ENCODE data around the gene GNAT2. TPM values are rescaled to one million over a fixed set of nuclear protein-coding genes. Genes with fewer than 3 reads are reported as not detected.

GNAT2 gene
- total and polyA plus RNA-seq, 2 experiments from 2014 or later: not detected

DNA sequence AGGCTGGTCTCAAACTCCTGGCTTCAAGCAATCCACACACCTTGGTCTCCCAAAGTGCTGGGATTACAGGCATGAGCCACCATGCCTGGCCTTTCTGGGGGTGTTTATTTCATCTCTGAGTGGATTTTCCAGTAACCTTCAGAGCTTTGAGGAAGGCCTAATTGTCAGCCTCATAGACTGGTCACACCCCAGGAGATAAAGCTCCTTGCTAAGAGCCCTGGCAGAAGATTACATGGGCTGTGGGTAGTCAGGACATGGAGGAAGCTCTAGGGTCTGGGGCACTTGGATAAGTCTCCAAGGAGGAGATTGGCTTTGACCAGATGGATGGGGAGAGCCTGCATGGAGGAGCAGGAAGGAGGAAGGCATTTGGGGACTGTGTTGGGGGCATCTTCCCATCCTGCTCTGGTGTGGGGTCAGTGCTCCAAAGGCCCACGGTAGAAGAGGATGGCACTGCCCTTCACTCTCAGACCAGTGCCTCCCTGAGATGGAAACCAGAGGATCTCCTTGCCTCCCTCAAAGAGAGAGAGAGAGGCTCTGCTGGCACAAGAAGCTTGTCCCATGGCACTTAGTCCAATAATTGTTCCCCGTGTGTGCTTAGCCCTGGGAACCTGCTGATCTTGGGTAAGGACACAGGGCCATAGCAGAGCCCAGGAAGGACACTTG lies 21.8 kb upstream of the GNAT2 start:
- Histone ChIP-seq H3K4me1 (ENCODE audit: low read depth) (peaks cover 2% of the 10 kb centered on the region), H3K36me3 (no peaks in the 10 kb centered on the region), H3K4me3 (no peak overlapping the region), H3K27ac (no peak overlapping the region), H3K9me3 (ENCODE audit: low read depth) (no peaks in the 10 kb centered on the region), H3K27me3 (peaks cover 7% of the 10 kb centered on the region)
- TF ChIP-seq, protein P1, sequence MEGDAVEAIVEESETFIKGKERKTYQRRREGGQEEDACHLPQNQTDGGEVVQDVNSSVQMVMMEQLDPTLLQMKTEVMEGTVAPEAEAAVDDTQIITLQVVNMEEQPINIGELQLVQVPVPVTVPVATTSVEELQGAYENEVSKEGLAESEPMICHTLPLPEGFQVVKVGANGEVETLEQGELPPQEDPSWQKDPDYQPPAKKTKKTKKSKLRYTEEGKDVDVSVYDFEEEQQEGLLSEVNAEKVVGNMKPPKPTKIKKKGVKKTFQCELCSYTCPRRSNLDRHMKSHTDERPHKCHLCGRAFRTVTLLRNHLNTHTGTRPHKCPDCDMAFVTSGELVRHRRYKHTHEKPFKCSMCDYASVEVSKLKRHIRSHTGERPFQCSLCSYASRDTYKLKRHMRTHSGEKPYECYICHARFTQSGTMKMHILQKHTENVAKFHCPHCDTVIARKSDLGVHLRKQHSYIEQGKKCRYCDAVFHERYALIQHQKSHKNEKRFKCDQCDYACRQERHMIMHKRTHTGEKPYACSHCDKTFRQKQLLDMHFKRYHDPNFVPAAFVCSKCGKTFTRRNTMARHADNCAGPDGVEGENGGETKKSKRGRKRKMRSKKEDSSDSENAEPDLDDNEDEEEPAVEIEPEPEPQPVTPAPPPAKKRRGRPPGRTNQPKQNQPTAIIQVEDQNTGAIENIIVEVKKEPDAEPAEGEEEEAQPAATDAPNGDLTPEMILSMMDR (IDR thresholded peaks at IDR 0.05; ENCODE audit: low read depth, low read length): no peak
- no peak for DNase-seq (ENCODE audit: low read depth in 1 of 2, low spot score in 1 of 2)

DNA sequence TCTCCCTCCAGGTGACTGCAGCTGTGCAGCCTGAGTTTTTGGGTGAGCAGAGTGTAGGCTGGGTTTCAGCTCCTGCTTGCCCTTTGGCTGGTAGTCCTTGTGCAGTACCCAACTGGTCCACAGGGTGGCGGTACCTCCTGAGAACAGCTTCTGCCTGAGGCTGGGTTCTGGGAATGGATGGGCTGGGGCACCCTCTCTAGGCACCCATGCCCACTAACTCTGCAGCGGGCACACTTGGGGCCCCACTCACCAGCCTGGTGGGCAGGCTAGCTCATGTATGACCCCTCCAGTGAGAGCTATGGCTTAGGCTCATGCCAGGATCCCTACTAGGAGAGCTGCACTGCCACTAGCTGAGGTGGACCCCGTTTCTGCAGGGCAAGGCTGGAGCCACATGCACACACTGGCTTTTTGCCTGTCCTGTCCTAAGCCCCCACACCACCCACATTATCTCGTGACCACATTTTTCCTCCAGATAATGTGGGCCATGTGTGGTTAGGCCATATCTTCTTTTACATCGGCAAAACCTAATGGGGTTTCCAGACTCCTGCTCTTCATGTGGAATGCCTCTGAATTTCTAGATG lies 21.0 kb upstream of the GNAT2 start:
- H3K9me3 ChIP-seq (ENCODE audit: low read depth): no peaks in the 10 kb centered on the region
- TF ChIP-seq, protein P1 (IDR thresholded peaks at IDR 0.05; ENCODE audit: low read depth, low read length): peak; percentile 93
- peaks cover 8% of the 10 kb centered on the region for H3K4me1 ChIP-seq (ENCODE audit: low read depth)
- no peaks in the 10 kb centered on the region for H3K36me3 ChIP-seq
- H3K27me3 ChIP-seq: peaks cover 7% of the 10 kb centered on the region
- no peak overlapping the region for H3K27ac ChIP-seq
- DNase-seq (ENCODE audit: low read depth in 1 of 2, low spot score in 1 of 2): peak; percentile 77 to 81
- no peak overlapping the region for H3K4me3 ChIP-seq

DNA sequence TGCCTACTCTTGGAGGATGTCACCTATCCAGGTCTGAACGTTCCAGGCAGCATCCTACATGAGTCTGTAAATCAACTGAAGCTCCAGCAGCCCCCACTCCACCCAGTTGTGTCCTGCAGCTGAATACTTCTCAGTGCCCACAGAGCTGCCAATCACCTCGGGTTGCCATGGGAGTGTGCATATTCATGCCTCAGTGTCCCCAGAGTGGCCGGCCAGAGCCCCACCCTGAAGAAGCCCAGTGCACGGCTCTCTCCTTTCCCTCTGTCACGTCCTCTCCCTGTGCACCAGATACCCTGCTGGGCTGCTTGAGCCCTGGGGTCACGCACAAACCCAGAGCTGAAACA lies 20.4 kb upstream of the GNAT2 start:
- Histone ChIP-seq H3K9me3 (ENCODE audit: low read depth) (no peaks in the 10 kb centered on the region), H3K4me3 (no peak overlapping the region), H3K27ac (no peak overlapping the region), H3K4me1 (ENCODE audit: low read depth) (peaks cover 8% of the 10 kb centered on the region), H3K27me3 (peaks cover 7% of the 10 kb centered on the region), H3K36me3 (no peaks in the 10 kb centered on the region)
- TF ChIP-seq, protein P1 (IDR thresholded peaks at IDR 0.05; ENCODE audit: low read depth, low read length): no peak
- DNase-seq (ENCODE audit: low read depth in 1 of 2, low spot score in 1 of 2): no peak

DNA sequence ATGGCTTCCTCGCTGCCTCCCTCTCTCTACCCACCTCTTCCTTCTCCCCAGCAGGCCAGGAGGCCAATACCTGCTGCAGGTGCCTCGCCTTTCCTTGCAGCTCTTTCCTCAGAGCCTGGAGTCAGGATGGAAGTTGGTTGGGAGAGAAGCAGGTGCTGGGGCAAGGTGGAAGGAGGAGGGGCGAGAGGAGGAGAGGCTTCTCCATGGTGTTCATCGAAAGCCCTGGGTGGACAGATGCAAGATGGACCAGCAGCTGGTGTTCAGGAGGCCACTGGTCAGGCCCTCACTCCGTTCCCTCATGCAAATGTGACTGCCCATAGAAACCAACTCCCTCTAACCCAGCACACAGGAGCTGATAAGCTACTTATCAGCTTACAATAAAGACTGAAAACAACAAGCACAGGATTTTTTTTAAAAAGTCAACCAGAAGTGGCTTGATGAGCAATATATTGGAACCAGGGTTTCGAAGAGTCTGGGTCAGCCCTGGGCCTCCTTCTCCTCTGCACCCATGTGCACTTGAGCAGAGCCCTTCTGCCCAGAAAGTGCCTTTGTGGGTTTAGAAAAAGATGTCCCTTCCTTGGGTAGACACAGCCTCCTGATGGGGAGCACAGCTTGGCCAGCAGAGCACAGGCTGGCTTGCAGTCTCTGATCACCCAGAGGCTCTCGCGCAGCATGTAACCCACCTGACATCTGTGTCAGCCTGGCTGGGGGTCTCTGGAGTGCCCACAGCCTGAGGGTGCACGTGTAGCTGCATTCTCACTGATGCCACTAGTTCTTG lies 19.8 kb upstream of the GNAT2 start:
- H3K36me3 ChIP-seq: no peaks in the 10 kb centered on the region
- H3K27me3 ChIP-seq: peaks cover 7% of the 10 kb centered on the region
- DNase-seq (ENCODE audit: low read depth in 1 of 2, low spot score in 1 of 2): no peak
- H3K4me1 ChIP-seq (ENCODE audit: low read depth): peaks cover 8% of the 10 kb centered on the region
- no peak overlapping the region for H3K4me3 ChIP-seq
- TF ChIP-seq, protein P1 (IDR thresholded peaks at IDR 0.05; ENCODE audit: low read depth, low read length): no peak
- no peak overlapping the region for H3K27ac ChIP-seq
- no peaks in the 10 kb centered on the region for H3K9me3 ChIP-seq (ENCODE audit: low read depth)

DNA sequence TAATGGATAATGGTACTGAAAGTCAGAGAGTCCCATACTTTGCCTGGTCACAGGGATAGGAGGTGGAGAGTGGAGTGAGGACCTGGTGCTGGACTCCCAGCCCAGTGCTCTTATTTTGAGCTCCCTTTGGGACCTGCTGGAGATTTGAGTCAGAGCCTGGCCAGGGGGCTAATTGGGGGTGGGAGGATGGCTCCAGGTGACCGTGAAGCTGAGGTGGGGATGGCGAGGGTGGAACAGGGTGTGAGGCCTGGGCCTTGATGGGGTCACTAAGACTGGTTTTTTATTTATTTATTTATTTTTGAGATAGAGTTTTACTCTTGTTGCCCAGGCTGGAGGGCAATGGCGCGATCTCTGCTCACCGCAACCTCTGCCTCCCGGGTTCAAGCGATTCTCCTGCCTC lies 18.0 kb upstream of the GNAT2 start:
- H3K4me1 ChIP-seq (ENCODE audit: low read depth): peaks cover 8% of the 10 kb centered on the region
- TF ChIP-seq, protein P1 (IDR thresholded peaks at IDR 0.05; ENCODE audit: low read depth, low read length): no peak
- DNase-seq (ENCODE audit: low read depth in 1 of 2, low spot score in 1 of 2): no peak
- H3K27me3 ChIP-seq: peaks cover 7% of the 10 kb centered on the region
- H3K27ac ChIP-seq: no peak overlapping the region
- H3K36me3 ChIP-seq: no peaks in the 10 kb centered on the region
- H3K4me3 ChIP-seq: no peak overlapping the region
- no peaks in the 10 kb centered on the region for H3K9me3 ChIP-seq (ENCODE audit: low read depth)

Data from cardiac muscle cell (in vitro differentiated cells and primary cell).